ENCODE results near the gene MYEF2.

MYEF2 gene

GRCh38 chr15:48177766-48178647, at the start of gene MYEF2:
MYEF2 (minus strand) TSS chr15:48178295; CDS start chr15:48178237, 58 bp downstream.
- no peak for DNase-seq (ENCODE audit: low read depth, low spot score)
- TF ChIP-seq EZH2 (IDR thresholded peaks at IDR 0.05) (no peak), FOXP2 (optimal IDR thresholded peaks at IDR 0.05; ENCODE audit: control extremely low read depth, extremely low read length, insufficient read depth) (no peak), POLR2AphosphoS5 (IDR thresholded peaks at IDR 0.05; ENCODE audit: borderline replicate concordance, low read depth, low read length) (peak; percentile 61)
- H3K9ac ChIP-seq (ENCODE audit: insufficient read length) = peak within 1 kb of the TSS; percentile 85
- peaks cover 15% of the 10 kb centered on the region for H3K36me3 ChIP-seq (ENCODE audit: insufficient read depth, low read length)
- peak within 1 kb of the TSS; percentile 84 for H3K4me3 ChIP-seq
- H3K9me3 ChIP-seq (ENCODE audit: low read depth, low read length) = no peaks in the 10 kb centered on the region
- H3K27ac ChIP-seq = peak within 1 kb of the TSS; percentile 0; the same call in 1 of the 2 replicates

- no peaks in the 10 kb centered on the region for H3K9me3 ChIP-seq (ENCODE audit: low read depth, low read length)
- no peak for DNase-seq (ENCODE audit: low read depth, low spot score)
- no peak overlapping the region for H3K27ac ChIP-seq
- H3K4me3 ChIP-seq = no peak overlapping the region
- H3K9ac ChIP-seq (ENCODE audit: insufficient read length) = no peak overlapping the region
- no peaks in the 10 kb centered on the region for H3K36me3 ChIP-seq (ENCODE audit: insufficient read depth, low read length)
- TF ChIP-seq POLR2AphosphoS5 (IDR thresholded peaks at IDR 0.05; ENCODE audit: borderline replicate concordance, low read depth, low read length) (no peak), FOXP2 (optimal IDR thresholded peaks at IDR 0.05; ENCODE audit: control extremely low read depth, extremely low read length, insufficient read depth) (no peak), EZH2 (IDR thresholded peaks at IDR 0.05) (no peak)
These were observed 47.7 kb upstream of the MYEF2 start for GRCh38 chr15:48225771-48226170.

GRCh38 chr15:48222627-48223026, 44.5 kb upstream of the MYEF2 start:
- TF ChIP-seq FOXP2 (optimal IDR thresholded peaks at IDR 0.05; ENCODE audit: control extremely low read depth, extremely low read length, insufficient read depth) (no peak), POLR2AphosphoS5 (IDR thresholded peaks at IDR 0.05; ENCODE audit: borderline replicate concordance, low read depth, low read length) (no peak), EZH2 (IDR thresholded peaks at IDR 0.05) (no peak)
- Histone ChIP-seq H3K9me3 (ENCODE audit: low read depth, low read length) (no peaks in the 10 kb centered on the region), H3K4me3 (peak overlapping the region; percentile 51), H3K9ac (ENCODE audit: insufficient read length) (no peak overlapping the region), H3K27ac (peak overlapping the region; percentile 48; the same call in 1 of the 2 replicates), H3K36me3 (ENCODE audit: insufficient read depth, low read length) (no peaks in the 10 kb centered on the region)
- DNase-seq (ENCODE audit: low read depth, low spot score) = no peak

- Histone ChIP-seq H3K36me3 (ENCODE audit: insufficient read depth, low read length) (no peaks in the 10 kb centered on the region), H3K9ac (ENCODE audit: insufficient read length) (no peak overlapping the region), H3K9me3 (ENCODE audit: low read depth, low read length) (no peaks in the 10 kb centered on the region), H3K4me3 (peak overlapping the region; percentile 67), H3K27ac (peak overlapping the region; percentile 39; the same call in 1 of the 2 replicates)
- TF ChIP-seq FOXP2 (optimal IDR thresholded peaks at IDR 0.05; ENCODE audit: control extremely low read depth, extremely low read length, insufficient read depth) (no peak), POLR2AphosphoS5 (IDR thresholded peaks at IDR 0.05; ENCODE audit: borderline replicate concordance, low read depth, low read length) (no peak; the same call in 1 of the 2 replicates), EZH2 (IDR thresholded peaks at IDR 0.05) (no peak)
- peak; percentile 50 for DNase-seq (ENCODE audit: low read depth, low spot score)
These were observed 43.8 kb upstream of the MYEF2 start for GRCh38 chr15:48221885-48222284.

DNA sequence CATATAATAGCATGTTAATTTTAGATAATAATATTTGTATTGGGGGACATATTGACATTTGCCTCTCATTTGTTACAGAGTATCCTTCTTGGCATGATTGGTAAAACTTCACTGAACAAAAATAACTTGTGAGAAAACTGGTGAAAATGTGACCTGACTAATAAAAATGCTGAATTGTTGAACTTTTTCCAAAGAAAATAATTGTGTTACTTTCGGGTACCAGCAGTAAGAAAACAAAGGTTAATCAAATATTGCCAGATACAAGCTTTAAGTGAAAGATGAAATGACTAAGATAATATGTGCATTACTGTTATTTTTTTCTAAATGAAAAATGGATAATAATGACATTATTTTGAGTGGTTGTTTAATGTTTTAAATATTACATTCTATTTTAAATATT, 43.2 kb upstream of the MYEF2 start:
- Histone ChIP-seq H3K9ac (ENCODE audit: insufficient read length) (no peak overlapping the region), H3K36me3 (ENCODE audit: insufficient read depth, low read length) (no peaks in the 10 kb centered on the region), H3K4me3 (no peak overlapping the region), H3K9me3 (ENCODE audit: low read depth, low read length) (no peaks in the 10 kb centered on the region), H3K27ac (no peak overlapping the region)
- DNase-seq (ENCODE audit: low read depth, low spot score) = no peak
- no peak for TF ChIP-seq EZH2 (IDR thresholded peaks at IDR 0.05)
- no peak for TF ChIP-seq FOXP2 (optimal IDR thresholded peaks at IDR 0.05; ENCODE audit: control extremely low read depth, extremely low read length, insufficient read depth)
- no peak for TF ChIP-seq POLR2AphosphoS5 (IDR thresholded peaks at IDR 0.05; ENCODE audit: borderline replicate concordance, low read depth, low read length)

- H3K9ac ChIP-seq (ENCODE audit: insufficient read length) = no peak within 1 kb of the TSS
- no peak within 1 kb of the TSS for H3K4me3 ChIP-seq
- no peak for DNase-seq (ENCODE audit: low read depth, low spot score)
- no peaks in the 10 kb centered on the region for H3K9me3 ChIP-seq (ENCODE audit: low read depth, low read length)
- TF ChIP-seq FOXP2 (optimal IDR thresholded peaks at IDR 0.05; ENCODE audit: control extremely low read depth, extremely low read length, insufficient read depth) (no peak), POLR2AphosphoS5 (IDR thresholded peaks at IDR 0.05; ENCODE audit: borderline replicate concordance, low read depth, low read length) (no peak), EZH2 (IDR thresholded peaks at IDR 0.05) (no peak)
- H3K27ac ChIP-seq = no peak within 1 kb of the TSS
- H3K36me3 ChIP-seq (ENCODE audit: insufficient read depth, low read length) = no peaks in the 10 kb centered on the region
These were observed 27.9 kb upstream of the MYEF2 start, which contains the start of gene SLC12A1 for GRCh38 chr15:48205981-48206380. SLC12A1 (plus strand) TSS chr15:48206302; CDS start chr15:48207720, 1,418 bp downstream.

DNA sequence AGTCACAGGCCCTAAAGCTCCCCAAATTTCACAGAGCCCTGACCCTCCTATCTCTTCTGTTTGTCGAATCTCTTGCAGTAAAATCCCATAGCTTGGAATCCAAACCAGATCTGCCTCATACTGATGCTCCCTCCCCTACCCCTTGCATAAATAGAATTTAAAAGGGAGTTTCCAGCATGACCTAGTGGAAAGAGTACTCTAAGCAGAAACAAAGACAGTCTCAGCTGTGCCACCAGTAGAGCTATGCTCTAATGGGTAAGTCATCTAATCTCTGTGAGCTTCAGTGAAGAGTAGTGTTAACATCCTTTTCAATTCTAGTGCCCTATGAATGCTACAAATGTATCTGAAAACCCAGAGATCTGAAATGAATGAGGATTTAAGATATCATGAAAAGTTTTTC, 24.0 kb upstream of the MYEF2 start:
- H3K9me3 ChIP-seq (ENCODE audit: low read depth, low read length) = no peaks in the 10 kb centered on the region
- no peak overlapping the region for H3K4me3 ChIP-seq
- H3K36me3 ChIP-seq (ENCODE audit: insufficient read depth, low read length) = no peaks in the 10 kb centered on the region
- no peak overlapping the region for H3K9ac ChIP-seq (ENCODE audit: insufficient read length)
- TF ChIP-seq POLR2AphosphoS5 (IDR thresholded peaks at IDR 0.05; ENCODE audit: borderline replicate concordance, low read depth, low read length) (no peak), FOXP2 (optimal IDR thresholded peaks at IDR 0.05; ENCODE audit: control extremely low read depth, extremely low read length, insufficient read depth) (no peak), EZH2 (IDR thresholded peaks at IDR 0.05) (no peak)
- no peak overlapping the region for H3K27ac ChIP-seq
- DNase-seq (ENCODE audit: low read depth, low spot score) = no peak

DNA sequence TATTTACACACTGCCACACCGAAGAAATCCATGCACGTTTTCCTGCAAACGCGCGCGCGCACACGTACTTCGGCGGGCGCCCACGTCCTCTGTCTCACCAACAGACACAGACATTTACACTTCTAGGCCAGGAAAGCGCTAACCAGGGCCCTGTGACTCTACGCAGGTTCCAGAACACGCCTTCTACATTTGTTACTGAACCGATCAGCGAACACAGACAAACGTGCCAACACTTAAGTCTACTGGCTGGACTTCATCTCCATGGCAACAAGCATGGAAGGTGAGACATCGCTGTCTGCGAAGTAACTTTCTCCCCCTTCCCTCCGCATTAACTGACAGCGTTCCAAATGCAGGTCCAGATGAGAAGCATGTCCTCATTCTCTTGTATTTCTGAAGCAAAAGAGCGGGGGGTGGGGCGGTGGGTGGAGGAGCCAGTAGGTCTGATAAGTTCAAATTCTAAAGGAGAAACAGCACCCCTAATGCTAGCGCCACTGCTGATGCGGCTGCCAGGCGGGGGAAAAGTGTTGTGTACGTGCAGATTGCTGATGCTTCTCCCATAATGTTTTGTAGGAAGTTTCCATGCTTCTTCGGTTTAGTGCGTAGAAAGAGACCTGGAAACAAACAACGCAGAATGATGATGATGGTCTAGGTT, 13.6 kb upstream of the MYEF2 start, which contains the start of gene CTXN2:
Gene CTXN2, plus strand, starts transcription at position 92 of the 652 bp plus-strand sequence. CDS start 9,636 bp downstream, outside the sequence.
- Histone ChIP-seq H3K9me3 (ENCODE audit: low read depth, low read length) (no peaks in the 10 kb centered on the region), H3K27ac (no peak within 1 kb of the TSS), H3K9ac (ENCODE audit: insufficient read length) (no peak within 1 kb of the TSS), H3K4me3 (no peak within 1 kb of the TSS), H3K36me3 (ENCODE audit: insufficient read depth, low read length) (no peaks in the 10 kb centered on the region)
- no peak for TF ChIP-seq FOXP2 (optimal IDR thresholded peaks at IDR 0.05; ENCODE audit: control extremely low read depth, extremely low read length, insufficient read depth)
- TF ChIP-seq POLR2AphosphoS5 (IDR thresholded peaks at IDR 0.05; ENCODE audit: borderline replicate concordance, low read depth, low read length) = no peak
- no peak for TF ChIP-seq EZH2 (IDR thresholded peaks at IDR 0.05)
- DNase-seq (ENCODE audit: low read depth, low spot score) = no peak
